Fibroblast of gingiva (primary cell): ENCODE data around the gene ZNF536.

ENCODE experiments used
- DNase-seq: peaks from one replicate; pipeline ENCODE4 v3.0.0-alpha.2; 2011; ENCODE audit warnings: low read depth

ZNF536 gene

GRCh38 chr19:30563691-30564090 lies 191.5 kb downstream of the ZNF536 start:
- DNase-seq, result no peak

- no peak for DNase-seq
Measured at GRCh38 chr19:30564551-30565011, 192.4 kb downstream of the ZNF536 start.

- no peak for DNase-seq
Measured at GRCh38 chr19:30565636-30566035, 193.5 kb downstream of the ZNF536 start.

GRCh38 chr19:30566681-30567420 lies 194.7 kb downstream of the ZNF536 start:
- DNase-seq, result no peak

- no peak for DNase-seq
Measured at GRCh38 chr19:30567536-30568232, 195.5 kb downstream of the ZNF536 start.

GRCh38 chr19:30570194-30570593 lies 198.0 kb downstream of the ZNF536 start:
- DNase-seq, result no peak

GRCh38 chr19:30577551-30578105 lies 205.4 kb downstream of the ZNF536 start:
- no peak for DNase-seq

- DNase-seq, result no peak
Measured at GRCh38 chr19:30579419-30579818, 207.2 kb downstream of the ZNF536 start.

GRCh38 chr19:30580673-30581072 lies 208.5 kb downstream of the ZNF536 start:
- DNase-seq, result no peak

- no peak for DNase-seq
Measured at GRCh38 chr19:30584090-30584489, 211.9 kb downstream of the ZNF536 start.

- no peak for DNase-seq
Measured at GRCh38 chr19:30587869-30588268, 215.7 kb downstream of the ZNF536 start.

GRCh38 chr19:30590596-30591229 lies 218.5 kb downstream of the ZNF536 start:
- no peak for DNase-seq

GRCh38 chr19:30593356-30593755 lies 221.2 kb downstream of the ZNF536 start:
- no peak for DNase-seq

- DNase-seq, result no peak
Measured at GRCh38 chr19:30593975-30594745, 222.0 kb downstream of the ZNF536 start.

GRCh38 chr19:30596268-30596667 lies 224.1 kb downstream of the ZNF536 start:
- no peak for DNase-seq

GRCh38 chr19:30596813-30597399 lies 224.7 kb downstream of the ZNF536 start:
- no peak for DNase-seq

- no peak for DNase-seq
Measured at GRCh38 chr19:30598688-30599087, 226.5 kb downstream of the ZNF536 start.

GRCh38 chr19:30602661-30603350 lies 230.6 kb downstream of the ZNF536 start:
- DNase-seq, result no peak

GRCh38 chr19:30604657-30605056 lies 232.5 kb downstream of the ZNF536 start:
- no peak for DNase-seq

- DNase-seq, result no peak
Measured at GRCh38 chr19:30605333-30605732, 233.1 kb downstream of the ZNF536 start.
